Stimulated activated CD4-positive, alpha-beta T cell treated with anti-CD3 and anti-CD28 coated beads, Interleukin-1b, Interleukin-23, amount 100 ng/mL, for 1 hour (primary cell): ENCODE data around the gene AKNA.
"Not testable (repeated sequence)": the region's sequence is repeated elsewhere in the genome, so short reads cannot be mapped to it uniquely, and the experiment has no call there.

ENCODE experiments used
- DNase-seq, 2 donors: peaks; one replicate each; pipeline ENCODE4 v3.0.0-alpha.2; 2020; ENCODE audit warnings: low read depth in 2 of 2

Gene AKNA

GRCh38 chr9:114322831-114323531, 64.8 kb downstream of the AKNA start, which contains the start of gene ORM1:
Gene ORM1, plus strand, starts transcription at chr9:114323098. Its CDS starts 36 bp downstream, at chr9:114323134.
- DNase-seq, result not testable (repeated sequence)

- DNase-seq, result not testable (repeated sequence)
Measured at GRCh38 chr9:114322160-114322818, 65.5 kb downstream of the AKNA start.

GRCh38 chr9:114321759-114322158, 66.0 kb downstream of the AKNA start:
- DNase-seq, result no peak

- not testable (repeated sequence) for DNase-seq
Measured at GRCh38 chr9:114320710-114321109, 67.1 kb downstream of the AKNA start.

- DNase-seq, result no peak
Measured at GRCh38 chr9:114319147-114319546, 68.6 kb downstream of the AKNA start.

- DNase-seq, result no peak
Measured at GRCh38 chr9:114318416-114318815, 69.4 kb downstream of the AKNA start.

GRCh38 chr9:114317665-114318357, 70.0 kb downstream of the AKNA start:
- no peak for DNase-seq

GRCh38 chr9:114316605-114317230, 71.1 kb downstream of the AKNA start:
- no peak for DNase-seq

- DNase-seq, result no peak
Measured at GRCh38 chr9:114315723-114316363, 71.9 kb downstream of the AKNA start.

- DNase-seq, result no peak
Measured at GRCh38 chr9:114314881-114315722, 72.7 kb downstream of the AKNA start.

GRCh38 chr9:114314256-114314867, 73.4 kb downstream of the AKNA start:
- no peak for DNase-seq

GRCh38 chr9:114313186-114313585, 74.6 kb downstream of the AKNA start:
- no peak for DNase-seq

- no peak for DNase-seq
Measured at GRCh38 chr9:114312513-114312875, 75.3 kb downstream of the AKNA start.

GRCh38 chr9:114311571-114312512, 75.9 kb downstream of the AKNA start:
- no peak for DNase-seq

GRCh38 chr9:114310471-114311450, 77.0 kb downstream of the AKNA start:
- no peak for DNase-seq

- no peak for DNase-seq
Measured at GRCh38 chr9:114309096-114309495, 78.7 kb downstream of the AKNA start.

GRCh38 chr9:114308361-114308950, 79.3 kb downstream of the AKNA start:
- no peak for DNase-seq

GRCh38 chr9:114307899-114308267, 79.9 kb downstream of the AKNA start:
- DNase-seq, result no peak
